HG03108 (cell line): ENCODE results near the gene CDHR3.

Experiments
- ATAC-seq: cut with Tn5 transposase; IDR thresholded peaks from one replicate; pipeline ENCODE4 v1.9.1; 2021; ENCODE audit warnings: moderate library complexity; ENCODE audit not compliant: unreplicated experiment

Gene CDHR3

GRCh38 chr7:106045586-106045985 is 82.5 kb downstream of the CDHR3 start:
- ATAC-seq: no peak

GRCh38 chr7:106047184-106047583 is 84.1 kb downstream of the CDHR3 start:
- ATAC-seq: no peak

- ATAC-seq: no peak
Observed at GRCh38 chr7:106047818-106048705, 85.0 kb downstream of the CDHR3 start.

DNA sequence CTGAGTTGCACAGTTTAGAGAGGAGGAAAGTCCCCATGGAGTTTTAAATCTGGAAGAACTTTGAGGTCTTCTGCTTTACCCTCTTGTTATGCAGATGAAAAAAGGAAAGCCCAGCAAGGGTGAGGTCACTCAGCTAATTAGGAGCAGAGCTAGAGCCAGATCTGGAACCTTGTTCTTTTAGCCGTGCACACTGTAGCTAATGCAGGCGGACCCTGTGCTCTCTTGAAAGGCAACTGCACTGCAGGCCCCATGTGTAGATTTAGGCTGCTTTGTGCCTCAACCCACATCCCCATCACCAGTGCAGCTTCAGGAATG is 85.6 kb downstream of the CDHR3 start:
- ATAC-seq: no peak

GRCh38 chr7:106049139-106049752 is 86.2 kb downstream of the CDHR3 start:
- ATAC-seq: no peak

DNA sequence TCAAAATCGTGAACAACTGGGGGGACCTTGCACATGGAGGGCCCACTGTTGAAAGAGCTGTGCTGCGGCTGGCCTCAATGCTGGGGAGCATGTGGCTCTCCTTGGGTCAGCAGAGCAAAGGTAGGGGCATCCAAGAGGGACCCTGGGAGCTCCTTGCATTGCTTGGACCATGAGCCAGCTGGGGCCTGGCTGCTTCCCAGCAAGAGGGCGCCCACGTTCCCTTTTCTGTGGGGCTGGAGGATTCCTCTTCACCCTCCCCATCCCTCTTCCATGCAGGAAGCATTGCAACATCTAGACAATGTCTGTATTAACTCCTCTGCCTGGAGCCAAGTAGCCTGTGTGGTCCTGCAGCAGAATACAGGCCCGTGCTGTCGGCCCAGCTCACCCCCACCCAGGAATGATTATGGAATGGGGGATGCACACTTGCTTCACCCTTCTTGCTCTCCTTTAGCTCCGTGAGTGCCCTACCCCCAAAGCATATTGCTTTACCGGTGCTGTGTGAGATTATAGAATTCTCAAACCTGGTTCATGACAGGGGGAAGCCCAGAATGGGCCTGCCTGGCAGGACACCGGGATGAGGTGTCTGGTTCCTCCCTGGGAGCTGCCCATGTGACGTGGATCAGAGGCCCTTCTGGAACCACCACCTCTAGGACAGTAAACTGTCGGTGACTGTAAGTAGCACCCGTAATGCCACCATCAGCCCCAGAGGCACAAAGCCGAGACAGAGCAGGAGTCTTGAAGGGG is 87.1 kb downstream of the CDHR3 start:
- no peak for ATAC-seq

- no peak for ATAC-seq
Observed at GRCh38 chr7:106050746-106051117, 87.7 kb downstream of the CDHR3 start.

- no peak for ATAC-seq
Observed at GRCh38 chr7:106052681-106053080, 89.6 kb downstream of the CDHR3 start.

GRCh38 chr7:106053109-106053508 is 90.0 kb downstream of the CDHR3 start:
- no peak for ATAC-seq

DNA sequence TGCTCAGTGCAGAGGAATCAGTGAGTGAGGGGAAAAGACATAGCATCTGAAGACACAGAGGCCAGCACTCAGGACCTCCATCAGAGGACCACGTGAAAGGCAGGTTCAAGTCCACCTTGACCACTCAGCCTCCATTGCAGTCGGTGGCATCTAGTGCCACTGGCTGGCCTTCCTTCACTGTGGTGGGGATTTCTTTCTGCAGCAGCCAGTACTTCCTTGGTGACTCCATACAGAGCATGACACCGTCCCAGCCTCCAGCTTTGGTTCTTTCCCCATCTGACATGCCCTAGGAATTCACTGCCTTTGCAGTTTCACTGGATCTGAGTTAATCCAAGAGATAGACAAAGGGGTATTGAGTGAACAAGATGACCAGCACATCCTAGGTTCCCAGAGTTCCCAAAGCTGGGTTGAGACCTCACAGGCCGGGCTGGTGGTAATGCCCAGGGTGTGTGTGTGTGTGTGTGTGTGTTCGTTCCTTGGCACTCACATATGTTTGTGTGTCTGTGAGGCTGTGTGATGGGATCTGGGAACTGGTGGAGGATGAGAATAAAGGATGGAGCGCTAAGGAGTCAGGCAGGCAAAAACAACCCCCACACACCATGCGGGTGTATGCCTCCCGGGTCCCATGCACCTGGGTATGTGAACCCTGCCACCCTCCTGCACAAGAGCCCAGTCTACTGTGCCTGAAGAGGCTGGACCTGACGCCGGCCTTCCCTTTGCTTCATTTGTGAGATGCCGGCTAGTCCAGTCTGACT is 91.3 kb downstream of the CDHR3 start:
- ATAC-seq: no peak

GRCh38 chr7:106054971-106055532 is 92.0 kb downstream of the CDHR3 start:
- ATAC-seq: no peak

DNA sequence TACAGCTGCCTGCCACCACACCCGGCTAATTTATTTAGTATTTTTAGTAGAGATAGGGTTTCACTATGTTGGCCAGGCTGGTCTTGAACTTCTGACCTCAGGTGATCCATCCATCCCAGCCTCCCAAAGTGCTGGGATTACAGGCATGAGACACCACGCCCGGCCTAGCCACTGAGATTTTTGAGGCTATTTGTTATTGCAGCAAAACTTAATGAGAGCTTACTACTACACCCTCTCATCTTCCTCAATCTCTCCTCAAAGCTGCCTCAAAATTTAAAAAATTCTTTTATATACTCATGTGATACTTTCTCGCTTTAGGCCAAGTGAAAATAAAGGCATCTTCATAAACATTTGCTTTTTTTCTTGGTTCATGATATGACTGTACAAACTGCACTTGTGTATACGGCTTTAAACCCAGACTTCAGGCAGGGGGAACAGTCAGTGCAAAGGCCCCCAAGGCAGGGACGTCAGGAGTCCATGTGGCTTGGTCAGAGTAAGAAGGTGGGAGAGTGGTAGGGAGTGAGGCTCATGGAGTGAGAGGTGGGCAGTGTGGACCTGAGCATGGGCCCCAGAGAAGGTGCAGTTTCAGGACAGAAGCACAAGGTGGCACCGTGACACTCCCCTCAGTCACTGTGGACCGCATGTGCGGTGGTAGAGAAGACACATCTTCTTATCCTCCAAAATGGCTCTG is 93.6 kb downstream of the CDHR3 start:
- peak; percentile 35 for ATAC-seq

- ATAC-seq: no peak
Observed at GRCh38 chr7:106057204-106057961, 94.3 kb downstream of the CDHR3 start.

- ATAC-seq: peak; percentile 58
Observed at GRCh38 chr7:106057962-106058927, 95.2 kb downstream of the CDHR3 start.

DNA sequence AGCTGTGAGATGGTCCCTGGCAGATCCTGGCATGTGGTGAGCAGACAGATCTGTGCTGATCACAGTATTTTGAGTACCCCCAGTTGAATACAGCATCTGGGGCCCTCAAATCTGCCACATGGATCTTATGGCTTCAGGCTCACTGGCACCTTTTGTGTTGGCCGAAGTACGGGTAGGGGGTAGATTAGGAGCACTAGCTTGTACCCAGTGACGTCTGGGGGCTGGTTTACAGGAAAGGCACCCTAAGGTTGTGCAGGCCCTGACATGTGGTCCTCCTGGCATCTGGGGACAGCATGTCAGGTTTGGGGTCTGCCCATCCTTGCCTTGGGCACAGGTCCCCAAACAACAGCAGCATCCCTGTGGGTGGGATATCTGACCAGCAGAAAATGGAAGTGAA is 95.9 kb downstream of the CDHR3 start:
- ATAC-seq: no peak

- ATAC-seq: no peak
Observed at GRCh38 chr7:106059556-106059955, 96.5 kb downstream of the CDHR3 start.

DNA sequence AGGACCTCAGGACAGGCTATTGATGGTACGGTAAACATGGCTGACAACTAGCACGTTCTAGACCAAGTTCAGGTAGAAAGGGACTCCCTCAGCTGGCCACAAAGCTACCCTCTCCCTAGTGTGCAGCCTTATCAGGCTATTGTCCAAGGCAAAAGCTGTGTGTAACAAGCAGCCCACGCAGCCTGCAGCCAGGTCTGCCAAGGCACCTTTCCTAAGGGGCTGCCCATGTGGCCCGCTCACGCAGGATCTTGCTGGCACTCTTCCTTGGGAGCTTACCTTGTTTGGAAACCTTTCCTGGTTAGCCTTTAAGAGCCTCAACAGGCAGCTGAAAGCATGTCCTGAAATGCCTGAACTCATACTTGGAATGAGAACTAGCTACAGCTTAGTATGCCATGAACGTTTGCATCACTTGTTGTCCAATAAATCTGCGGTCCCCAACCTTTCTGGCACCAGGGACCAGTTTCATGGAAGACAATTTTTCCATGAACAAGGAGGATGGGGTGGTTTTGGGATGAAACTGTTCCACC is 97.4 kb downstream of the CDHR3 start:
- no peak for ATAC-seq

- no peak for ATAC-seq
Observed at GRCh38 chr7:106061301-106061979, 98.4 kb downstream of the CDHR3 start.
